SU-DHL-6 (cell line): Measurements from ENCODE around the gene PDIA5.

Experiments used
- CTCF ChIP-seq: fragments of 200-600 bp; sonication (generic); IDR thresholded peaks from one replicate; pipeline ENCODE4 v1.5.1; 2017; ENCODE audit warnings: antibody characterized with exemption, mild to moderate bottlenecking, low read length, moderate library complexity; ENCODE audit not compliant: insufficient read depth, poor library complexity, severe bottlenecking
- EZH2phosphoT487 ChIP-seq: fragments of 200-600 bp; sonication (generic), shearing (Covaris generic); conservative IDR thresholded peaks from 2 replicates; pipeline ENCODE4 v1.6.1; 2018; ENCODE audit warnings: mild to moderate bottlenecking, antibody characterized with exemption, low read length, moderate library complexity, mixed read lengths

GRCh38 chr3:123167686-123168085, 100.9 kb downstream of the PDIA5 start:
- TF ChIP-seq CTCF (no peak), EZH2phosphoT487 (no peak)
